Erythroblast (primary cell): ENCODE results near the gene ABCG2.
"Not testable (repeated sequence)": the region's sequence is repeated elsewhere in the genome, so short reads cannot be mapped to it uniquely, and the experiment has no call there.

Experiments used
- GATA1 ChIP-seq: IDR thresholded peaks from 2 replicates; pipeline ENCODE4 v1.6.1; 2011; ENCODE audit warnings: low read depth, mild to moderate bottlenecking, control low read depth, low read length, moderate library complexity
- POLR2A ChIP-seq: IDR thresholded peaks from 2 replicates; pipeline ENCODE4 v1.6.1; 2011; ENCODE audit warnings: mild to moderate bottlenecking, low read length

DNA sequence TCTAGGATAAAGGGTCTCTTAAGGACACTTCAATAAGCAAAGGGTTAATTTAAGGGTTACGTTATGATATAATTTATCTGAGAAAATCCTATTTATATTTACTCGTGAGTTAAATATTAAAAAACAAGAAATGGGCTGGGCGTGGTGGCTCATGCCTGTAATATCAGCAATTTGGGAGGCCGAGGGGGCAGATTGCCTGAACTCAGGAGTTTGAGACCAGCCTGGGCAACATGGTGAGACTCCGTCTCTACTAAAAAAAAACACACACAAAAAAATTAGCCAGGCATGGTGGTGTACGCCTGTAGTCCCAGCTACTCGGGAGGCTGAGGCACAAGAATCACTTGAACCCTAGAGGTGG, 50.4 kb downstream of the ABCG2 start:
- TF ChIP-seq POLR2A, GATA1: not testable (repeated sequence)
